ENCODE data around the gene FBLN5.
A peak's percentile ranks its signal among the peaks of the same experiment; 100 is the strongest.
"Not testable (repeated sequence)": the region's sequence is repeated elsewhere in the genome, so short reads cannot be mapped to it uniquely, and the experiment has no call there.

Gene FBLN5

DNA sequence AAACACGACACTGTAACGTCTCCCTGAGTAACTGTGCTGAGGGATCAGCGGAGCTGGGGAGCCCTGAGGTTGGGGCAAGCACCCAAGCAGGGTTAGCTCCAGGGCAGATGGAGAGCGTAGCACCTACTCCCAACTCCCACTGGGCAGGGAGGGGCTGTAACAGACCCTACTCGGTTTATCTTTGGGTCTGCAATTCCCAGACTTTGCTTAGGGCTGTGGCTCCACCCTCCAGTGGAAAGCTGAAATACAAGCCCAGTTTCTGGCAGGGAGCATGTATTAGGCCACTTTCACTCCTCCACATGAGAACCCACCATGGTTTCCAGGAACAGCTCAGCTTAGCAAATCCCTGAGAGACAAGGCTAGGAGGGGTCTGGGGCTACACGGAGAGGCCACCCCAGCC is 62.8 kb downstream of the FBLN5 start:
- DNase-seq (ENCODE audit: low read depth in 3 of 3), result no peak

DNA sequence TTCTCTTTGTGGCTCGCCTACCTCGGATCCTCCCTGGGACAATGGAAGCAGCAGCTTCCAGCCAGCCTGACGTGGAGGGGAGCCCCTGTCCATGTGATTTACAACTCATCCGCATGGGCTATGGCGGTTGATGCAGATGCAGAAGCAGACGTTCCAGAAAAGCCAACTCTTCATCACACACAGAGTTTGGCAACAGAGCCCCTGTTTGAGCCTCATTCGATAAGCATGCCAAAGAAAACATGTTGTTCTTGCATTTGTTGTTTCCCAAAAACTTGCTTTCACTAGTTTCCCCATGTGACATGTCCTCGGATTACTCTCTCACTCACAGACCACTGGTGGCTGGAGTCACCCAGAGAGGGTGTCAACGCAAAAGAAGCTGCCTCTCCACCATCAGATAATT is 63.7 kb downstream of the FBLN5 start:
- no peak for DNase-seq (ENCODE audit: low read depth in 3 of 3)

DNA sequence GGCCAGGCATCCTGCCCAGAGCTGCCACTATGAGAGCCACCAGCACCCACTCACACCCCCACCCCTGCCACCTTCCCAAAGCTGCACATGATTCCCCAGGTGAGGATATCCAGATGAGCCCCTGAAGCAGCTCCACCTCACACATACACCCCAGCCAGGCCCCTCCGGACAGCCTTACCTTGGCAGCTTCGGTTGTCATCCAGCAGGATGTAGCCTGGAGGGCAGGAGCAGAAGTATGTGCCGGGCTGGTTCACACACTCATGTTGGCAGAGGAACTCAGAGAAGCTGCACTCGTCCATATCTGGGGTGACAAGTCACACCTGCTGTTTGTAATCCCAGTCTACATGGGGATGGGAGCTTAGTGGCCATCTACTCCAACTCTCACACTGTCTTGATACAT is 64.7 kb downstream of the FBLN5 start:
- no peak for DNase-seq (ENCODE audit: low read depth in 3 of 3)

DNA sequence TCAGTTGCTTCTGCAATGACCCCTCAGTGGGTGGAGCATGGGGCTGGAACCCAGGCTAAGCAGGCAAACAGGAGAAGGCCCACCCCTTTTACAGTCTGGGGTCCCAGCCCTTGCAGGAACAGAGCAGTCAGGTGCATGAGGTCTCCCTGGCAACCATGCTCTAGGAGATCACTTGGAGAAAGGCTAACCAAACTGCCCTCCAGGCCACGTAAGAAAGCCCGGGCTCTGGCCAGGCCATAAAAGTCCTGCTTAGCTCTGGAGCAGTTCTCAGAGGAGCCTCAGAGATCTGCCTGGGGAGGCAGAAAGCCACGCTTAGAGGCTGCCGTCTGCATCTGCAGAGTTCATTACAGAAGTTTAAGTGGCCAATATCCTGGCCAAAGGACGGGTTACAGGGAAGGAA is 65.1 kb downstream of the FBLN5 start:
- no peak for DNase-seq (ENCODE audit: low read depth in 3 of 3)

DNA sequence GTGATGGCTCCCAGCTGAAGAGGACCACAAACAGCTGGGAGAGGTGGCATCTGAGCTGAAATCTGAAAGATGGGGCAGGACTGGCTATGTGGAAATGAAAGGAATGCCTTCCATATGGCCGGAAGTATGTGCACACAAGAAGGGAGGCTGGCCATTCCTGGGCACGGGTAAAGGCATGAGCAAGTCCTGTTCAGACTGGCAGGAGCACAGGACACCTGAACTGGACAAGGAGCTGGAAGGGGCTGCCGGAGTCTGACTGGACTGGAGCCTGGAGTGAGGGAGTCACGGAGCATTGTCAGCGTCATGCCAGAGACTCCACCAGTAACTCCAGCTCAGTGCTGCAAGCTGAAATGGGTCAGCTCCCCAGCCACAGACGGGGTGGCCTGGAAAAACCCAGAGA is 68.3 kb downstream of the FBLN5 start:
- DNase-seq (ENCODE audit: low read depth in 3 of 3), result no peak

DNA sequence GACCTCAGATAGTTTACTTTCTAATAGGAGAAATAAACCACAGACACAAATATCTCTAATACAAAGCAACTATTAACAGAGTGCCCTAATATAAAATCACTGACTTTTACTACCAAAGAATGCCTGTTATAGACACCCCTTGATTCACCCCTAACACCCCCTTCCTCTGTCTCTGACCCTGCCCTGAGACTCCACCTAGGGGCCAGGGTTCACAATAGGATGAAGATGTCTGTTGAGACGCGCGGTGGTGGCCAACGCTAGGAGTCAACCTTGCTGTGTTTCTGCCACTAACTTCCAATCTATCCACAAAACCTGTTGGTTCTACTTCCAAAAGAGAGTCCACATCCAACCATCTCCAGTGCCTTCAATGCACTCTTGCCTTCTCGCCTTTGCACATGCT is 69.2 kb downstream of the FBLN5 start:
- no peak for DNase-seq (ENCODE audit: low read depth in 3 of 3)

DNA sequence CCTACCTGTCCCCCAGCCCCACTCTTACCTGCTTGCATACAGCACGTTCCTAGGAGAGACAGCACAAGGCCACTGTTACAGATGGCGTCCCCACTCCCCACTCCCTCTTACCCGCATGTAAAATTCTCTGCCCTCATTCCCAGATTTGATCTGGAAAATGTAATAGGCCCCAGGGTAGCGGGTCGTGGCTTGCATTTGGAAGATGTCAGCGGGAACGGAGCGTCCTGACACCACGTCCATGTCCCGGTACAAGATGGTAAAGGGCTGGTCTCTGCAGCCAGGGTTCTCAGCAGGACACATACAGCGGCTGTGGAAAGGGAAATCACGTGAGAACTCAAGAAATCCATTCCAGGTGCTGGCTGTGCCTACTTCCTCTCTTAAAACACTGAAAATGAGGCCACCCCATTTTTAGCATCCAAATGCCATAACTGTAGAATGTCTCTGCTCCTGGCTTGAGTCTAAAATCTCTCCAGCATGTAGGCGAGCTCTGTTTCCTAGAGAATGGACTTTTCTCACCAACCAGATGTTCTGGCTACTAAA is 70.0 kb downstream of the FBLN5 start:
- DNase-seq (ENCODE audit: low read depth in 3 of 3), result no peak

DNA sequence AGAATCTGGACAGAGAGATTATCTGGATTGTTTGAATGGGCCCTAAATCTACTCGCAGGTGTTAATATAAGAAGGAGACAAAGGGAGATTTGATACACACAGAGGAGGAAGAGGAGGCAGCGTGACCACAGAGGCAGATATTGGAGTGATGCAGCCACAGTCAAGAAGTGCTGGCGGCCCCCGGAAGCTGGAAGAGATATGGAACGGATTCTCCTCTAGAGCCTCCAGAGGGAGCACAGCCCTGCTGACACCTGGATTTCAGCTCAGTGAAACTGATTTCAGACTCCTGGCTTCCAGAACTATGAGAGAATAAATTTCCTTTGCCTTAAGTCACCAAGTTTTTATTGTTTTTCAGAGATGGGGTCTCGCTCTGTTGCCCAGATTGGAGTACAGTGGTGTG is 71.0 kb downstream of the FBLN5 start:
- no peak for DNase-seq (ENCODE audit: low read depth in 3 of 3)

DNA sequence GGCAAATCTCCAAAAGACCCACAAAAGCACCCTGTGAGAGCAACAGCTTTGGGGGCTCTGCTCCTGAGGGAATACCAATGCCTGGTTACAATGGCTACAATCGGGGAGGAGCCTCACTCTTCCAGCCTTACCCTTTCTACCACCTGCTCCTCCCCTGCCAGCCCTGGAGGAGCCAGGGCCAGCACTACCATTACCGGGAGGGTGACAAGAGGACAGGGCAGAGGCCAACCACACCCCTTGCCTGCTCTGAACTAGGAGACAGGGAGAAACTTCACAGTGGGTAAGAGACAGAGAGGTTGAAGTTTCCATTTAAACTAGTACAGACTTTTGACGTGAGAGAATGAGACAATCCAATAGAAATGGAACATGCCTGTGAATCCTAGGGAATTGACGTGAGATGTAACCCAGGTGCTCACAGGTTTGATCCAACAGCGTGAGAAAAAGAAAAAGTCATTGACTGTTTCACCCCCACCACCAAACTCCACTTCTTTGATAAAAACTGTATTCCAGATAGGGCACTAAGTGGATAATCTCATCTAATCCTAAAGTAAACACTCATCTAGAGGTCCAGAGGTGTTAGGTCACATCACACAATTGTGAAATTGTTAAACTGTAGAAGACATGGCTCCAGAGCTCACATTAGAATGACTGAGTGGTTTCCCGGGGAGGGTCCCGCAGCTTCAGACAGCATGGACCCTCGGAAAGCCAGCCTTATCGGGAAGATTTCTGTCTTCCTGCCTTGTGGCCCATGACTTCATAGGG is 71.8 kb downstream of the FBLN5 start:
- DNase-seq (ENCODE audit: low read depth in 3 of 3), result no peak

DNA sequence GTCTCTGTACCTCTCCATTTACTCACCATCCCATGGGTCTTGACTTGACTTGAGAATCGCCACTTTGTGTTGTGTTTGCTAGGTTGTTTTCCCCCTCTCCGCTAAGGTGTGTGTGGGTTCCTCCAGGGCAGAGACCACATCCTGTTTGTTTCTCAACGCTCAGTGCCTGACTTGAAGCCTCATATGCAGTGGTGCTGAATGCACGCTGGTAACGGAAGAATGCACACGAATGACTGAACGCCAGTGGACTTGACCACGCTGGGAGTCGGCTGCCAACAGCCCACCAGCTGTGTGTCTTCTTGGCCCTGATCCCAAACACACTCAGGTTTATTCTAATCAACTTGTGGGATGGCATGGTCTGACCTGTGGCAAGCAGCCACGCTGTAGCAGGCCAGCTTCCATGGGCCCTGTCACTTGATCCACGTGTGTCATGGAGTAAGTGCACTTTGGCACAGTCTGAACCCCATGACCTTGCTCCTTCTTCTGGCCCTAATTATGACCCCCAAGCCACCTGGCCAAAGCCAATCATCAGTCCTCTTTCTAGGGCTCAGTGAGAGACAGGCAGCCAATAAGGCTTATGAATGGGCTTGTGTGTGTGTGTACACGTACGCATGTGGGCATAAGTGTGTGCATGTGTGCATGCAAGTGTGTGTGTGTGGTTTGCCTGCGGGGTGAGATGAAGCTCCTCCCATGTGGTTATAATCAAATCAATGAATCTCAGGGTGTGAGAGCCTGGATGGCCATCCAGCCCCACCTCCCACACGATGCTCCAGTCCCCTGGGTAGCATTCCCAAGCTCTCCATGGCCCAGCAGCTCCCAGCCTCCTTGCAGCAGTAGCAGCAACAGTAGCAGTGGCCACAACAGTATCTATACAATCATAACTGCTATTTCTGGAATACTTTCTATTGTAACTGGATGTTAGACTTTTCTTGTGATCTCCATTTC is 73.8 kb downstream of the FBLN5 start:
- peak in 2 of 3 experiments; percentile 30 to 51 for DNase-seq (ENCODE audit: low read depth in 3 of 3)

DNA sequence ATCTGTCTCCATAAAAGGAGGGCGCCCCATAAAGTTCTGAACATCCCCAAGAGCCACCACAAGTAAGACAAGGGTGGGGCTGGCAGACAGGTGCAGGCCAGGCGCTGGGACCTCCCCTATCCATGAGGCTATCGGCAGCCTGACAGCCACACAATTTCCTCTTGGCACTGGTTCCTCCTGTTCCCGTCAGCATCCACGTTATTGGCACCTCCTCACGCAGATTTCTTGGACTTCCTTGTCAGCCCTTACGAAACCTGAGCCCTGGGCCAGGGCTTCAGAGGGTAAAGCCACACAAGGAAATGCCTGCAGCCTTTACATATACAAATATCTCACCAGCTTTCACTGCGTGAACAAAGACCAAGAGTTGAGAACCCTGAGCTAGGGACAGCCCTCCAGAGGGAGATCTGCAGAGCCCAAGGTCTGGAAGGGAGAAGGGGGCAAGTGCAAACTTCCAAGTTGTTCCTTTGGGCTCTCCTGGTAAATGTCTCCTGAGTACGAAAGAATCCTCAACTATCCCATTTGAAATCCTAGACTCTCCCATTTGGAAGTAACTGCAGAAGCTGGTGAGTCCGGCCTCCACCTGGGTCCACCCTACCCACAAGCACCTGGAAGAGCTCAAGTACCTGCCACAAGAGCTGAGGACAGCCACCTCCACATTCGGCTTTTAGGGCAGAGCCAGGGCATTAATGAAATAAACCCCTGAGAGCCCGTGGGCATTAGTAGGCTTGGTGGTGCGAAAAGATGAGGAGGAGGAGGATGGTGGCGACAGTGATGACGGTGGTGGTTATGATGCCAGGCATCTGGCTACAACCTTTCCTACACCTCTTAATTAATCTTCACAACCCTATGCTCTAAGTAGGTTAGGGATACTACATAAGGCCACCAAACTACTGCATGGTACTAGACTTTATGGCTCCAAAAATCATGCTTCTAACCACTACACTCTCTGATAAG is 74.7 kb downstream of the FBLN5 start:
- DNase-seq (ENCODE audit: low read depth in 3 of 3), result no peak

DNA sequence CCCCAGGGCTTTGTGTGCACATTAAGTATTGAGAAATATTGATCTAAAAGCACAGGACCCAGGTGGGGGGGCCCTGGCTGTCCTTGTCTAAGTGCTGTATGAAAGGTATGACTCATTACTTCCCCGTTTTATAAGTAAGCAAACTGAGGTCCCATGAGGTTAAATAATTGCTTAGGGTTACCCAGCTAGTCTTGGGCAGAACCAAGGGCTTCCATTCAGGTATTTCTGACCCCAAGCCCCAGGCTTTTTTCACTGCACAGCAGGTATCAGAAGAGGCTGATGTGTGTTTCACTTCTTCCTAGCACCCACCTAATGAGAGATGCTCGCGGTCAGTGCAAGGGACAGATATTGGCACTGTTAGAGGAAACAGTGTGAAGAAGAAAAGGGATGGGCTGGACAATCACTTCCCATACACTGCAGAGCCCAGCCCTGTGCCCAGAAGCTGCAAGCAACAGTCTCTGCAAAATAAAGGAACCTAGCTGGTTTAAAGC is 75.4 kb downstream of the FBLN5 start:
- DNase-seq (ENCODE audit: low read depth in 3 of 3), result peak in 1 of 3 experiments; percentile 40

DNA sequence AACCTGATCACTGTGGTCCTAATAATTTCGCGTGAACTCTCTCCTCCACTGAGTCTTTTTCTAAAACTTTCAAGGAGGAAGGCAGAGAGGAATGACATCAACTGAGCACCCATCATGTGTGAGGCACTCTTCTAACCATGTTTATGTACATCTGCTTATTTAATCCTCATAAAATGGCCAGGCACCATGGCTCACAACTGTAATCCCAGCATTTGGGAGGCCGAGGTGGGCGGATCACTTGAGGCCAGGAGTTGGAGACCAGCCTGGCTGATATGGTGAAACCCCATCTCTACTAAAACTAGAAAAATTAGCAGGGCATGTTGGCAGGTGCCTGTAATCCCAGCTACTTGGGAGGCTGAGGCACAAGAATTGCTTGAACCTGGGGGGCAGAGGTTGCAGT is 76.1 kb downstream of the FBLN5 start:
- DNase-seq (ENCODE audit: low read depth in 3 of 3), result not testable (repeated sequence)

DNA sequence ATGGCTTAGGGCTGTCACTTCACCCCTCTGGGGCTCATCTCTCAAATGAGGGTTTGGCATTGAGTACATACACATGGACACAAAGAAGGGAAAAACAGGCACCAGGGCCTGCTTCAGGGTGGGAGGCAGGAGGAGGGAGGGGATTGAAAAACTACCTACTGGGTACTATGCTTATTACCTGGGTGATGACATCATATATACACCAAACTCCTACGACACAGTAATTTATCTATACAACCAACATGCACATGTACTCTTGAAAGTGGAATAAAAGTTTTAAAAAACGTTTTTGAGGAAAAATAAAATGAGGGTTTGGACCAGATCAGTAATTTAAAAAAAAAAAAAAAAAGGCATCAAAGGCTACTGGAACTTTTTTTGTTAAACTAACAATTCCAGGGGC is 76.6 kb downstream of the FBLN5 start:
- no peak for DNase-seq (ENCODE audit: low read depth in 3 of 3)

DNA sequence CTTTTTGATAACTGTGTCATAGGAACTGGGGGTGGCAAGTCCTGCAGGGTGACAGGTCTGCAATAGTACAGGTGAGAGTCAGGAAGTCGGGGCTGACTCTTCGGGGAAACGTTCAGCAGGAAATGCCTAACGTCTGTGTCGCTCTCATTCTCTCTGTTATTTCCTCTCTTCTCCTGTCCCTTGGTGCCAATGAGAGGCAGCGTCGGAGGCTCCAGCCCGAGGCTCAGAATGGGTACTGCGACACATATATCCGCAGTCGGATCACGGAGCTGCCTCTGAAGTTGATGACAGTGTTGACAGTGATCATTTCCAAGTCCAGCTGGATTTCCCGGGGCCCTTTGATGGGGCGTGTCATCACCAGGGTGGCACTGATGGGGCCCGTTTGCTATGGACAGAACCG is 77.5 kb downstream of the FBLN5 start:
- peak in 2 of 3 experiments; percentile 44 to 58 for DNase-seq (ENCODE audit: low read depth in 3 of 3)

DNA sequence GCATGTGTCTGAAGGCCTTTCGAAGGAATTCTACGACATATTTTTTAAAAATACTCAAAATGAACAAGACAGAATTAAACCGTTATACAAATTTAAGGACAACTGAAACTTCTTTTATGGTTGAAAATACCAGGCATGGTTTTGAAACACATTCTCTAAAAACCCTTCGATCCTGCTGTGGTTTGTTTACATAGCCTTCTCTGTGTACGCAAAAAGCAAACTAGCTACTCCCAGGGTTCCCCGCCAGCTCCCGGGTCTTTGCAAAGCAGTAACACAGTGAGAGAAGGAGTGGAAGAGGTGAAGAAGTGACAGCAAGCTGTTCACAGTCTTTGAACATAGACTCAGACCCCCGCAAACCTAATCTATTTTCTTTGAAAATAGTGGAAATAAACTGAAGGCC is 77.9 kb downstream of the FBLN5 start:
- DNase-seq (ENCODE audit: low read depth in 3 of 3), result no peak

DNA sequence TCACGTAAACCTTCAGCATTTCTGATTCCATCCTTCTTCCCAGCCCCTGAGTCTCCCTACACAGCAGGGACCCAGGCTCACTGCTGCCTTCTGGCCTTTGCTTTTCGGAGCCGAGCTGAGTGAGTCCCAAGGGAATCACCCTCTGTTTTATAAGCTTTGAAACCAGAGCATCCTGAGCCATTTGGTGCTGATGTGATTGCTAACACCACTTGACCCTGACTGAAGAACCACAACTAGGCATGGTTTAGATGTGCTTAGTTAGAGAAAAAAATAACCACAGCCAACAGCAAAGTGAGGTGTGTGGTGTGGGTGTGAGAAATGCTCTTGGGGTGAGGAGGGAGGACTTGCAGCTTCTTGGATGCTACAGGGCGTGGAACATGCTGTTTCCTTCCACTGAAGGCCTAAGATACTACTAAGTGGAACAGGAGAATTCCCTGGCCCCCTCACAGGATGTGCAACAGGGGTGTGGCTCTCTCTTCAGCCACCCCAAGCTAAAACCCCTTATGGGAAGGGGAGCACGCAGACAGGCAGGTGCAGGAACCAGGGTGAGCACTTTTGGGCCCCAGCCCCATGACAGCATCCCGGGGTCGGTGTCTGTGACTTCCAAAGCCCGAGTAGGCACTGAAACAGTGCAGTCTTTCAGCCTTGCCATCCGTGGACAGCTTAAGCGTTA is 80.0 kb downstream of the FBLN5 start, which contains the start of gene TC2N:
Gene TC2N, minus strand, starts transcription at position 221 of the 673 bp plus-strand sequence. CDS start 53,767 bp downstream, outside the sequence.
- peak in 1 of 3 experiments; percentile 32 for DNase-seq (ENCODE audit: low read depth in 3 of 3)

DNA sequence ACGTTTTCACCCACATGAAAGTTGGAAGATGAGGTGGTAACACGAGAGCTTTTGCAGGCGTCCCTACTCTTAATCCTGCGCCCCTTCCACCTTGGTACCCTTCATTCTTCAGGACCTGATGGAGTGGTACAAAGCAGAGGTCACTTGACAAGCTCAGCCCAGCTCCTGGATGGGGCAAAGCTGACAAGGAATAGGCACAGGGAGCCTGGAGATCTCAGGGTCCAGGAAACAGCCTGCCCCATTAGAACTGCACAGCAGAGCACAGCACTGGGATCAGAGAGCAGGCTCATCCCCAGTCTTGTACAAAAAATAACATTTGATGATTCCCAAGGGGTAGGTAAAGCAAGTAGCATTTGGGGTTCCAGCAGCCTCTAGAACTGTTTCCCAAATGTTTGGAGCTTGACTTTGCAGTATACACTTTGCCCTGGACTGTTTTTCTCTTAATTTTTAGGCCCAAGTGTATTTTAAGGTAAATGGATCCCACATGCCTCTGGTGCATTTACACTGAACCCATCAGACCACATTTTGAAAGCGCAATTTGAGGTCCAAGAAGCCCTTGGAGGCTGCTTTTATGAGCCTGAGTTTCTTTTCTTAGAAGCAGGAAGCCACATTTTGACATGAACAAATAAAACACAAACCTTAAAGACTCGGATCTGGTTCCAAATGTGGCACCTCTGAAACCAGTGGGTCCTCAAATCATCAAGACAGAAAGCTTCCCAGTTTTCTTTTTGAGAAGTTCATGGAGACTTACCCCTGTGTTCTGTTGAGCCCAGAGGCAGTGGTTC is 80.8 kb downstream of the FBLN5 start:
- no peak for DNase-seq (ENCODE audit: low read depth in 3 of 3)

DNA sequence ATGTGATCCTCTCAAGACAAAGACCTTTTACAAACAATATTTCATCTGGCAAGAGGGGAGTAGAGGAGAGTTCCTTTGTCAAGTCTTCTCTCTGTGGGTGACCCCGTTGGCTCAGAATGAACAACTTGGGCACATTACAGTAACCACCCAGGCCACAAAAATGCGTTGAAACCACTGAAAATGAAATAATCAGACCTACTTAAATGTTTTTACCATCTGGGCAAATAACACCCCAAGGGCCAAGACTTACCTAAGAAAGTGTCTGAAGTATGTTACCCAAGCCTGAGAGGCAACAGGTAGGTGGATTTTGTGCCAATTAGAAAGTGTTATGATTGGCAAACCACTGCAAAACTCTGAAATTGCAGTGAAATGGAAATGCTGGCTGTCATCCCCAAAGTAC is 81.4 kb downstream of the FBLN5 start:
- DNase-seq (ENCODE audit: low read depth in 3 of 3), result no peak

DNA sequence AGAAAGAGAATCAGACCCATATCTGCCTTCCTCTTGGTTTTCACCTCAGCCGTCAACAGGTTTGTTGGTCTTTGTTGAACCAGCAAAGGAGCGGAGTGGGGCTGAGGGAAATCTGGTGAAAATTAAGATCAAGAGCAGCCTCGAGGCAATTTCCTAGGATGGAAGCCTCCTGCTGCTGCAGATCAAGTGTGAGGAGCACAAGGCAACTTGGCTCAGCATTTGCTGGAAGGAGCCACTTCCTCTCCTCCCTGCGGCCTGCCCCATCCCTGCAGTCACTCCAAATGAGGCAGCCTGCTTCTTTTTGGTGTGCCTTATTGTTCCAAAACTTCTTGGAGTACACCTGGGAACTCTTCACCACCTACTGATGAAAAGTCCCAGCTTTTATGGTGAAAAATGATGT is 85.1 kb downstream of the FBLN5 start:
- DNase-seq (ENCODE audit: low read depth in 3 of 3), result no peak

Data from stimulated activated CD4-positive, alpha-beta T cell treated with anti-CD3 and anti-CD28 coated beads, TNF-alpha, amount 100 ng/mL, for 4 hours (primary cell).